GM12878 (cell line): ENCODE measurements around the gene GRIPAP1. TPM values are rescaled to one million over a fixed set of nuclear protein-coding genes. Genes with fewer than 3 reads are reported as not detected.
A peak's percentile ranks its signal among the peaks of the same experiment; 100 is the strongest.

Experiments
- ATF2 ChIP-seq: IDR thresholded peaks from 2 replicates; pipeline ENCODE4 v1.6.1; 2012; ENCODE audit warnings: low read length, inconsistent platforms
- BACH1 ChIP-seq: fragments of 450-650 bp; IDR thresholded peaks from 2 replicates; pipeline ENCODE4 v1.6.1; 2017; ENCODE audit warnings: mild to moderate bottlenecking, borderline replicate concordance
- CEBPB ChIP-seq, 2 experiments: fragments of 150-350 bp in 1 of 2; IDR thresholded peaks; 2 replicates each; pipeline ENCODE4 v1.6.1; 2012 to 2014; ENCODE audit warnings: low read depth in 2 of 2, low read length in 2 of 2, borderline replicate concordance in 1 of 2, inconsistent platforms in 1 of 2
- CUX1 ChIP-seq: IDR thresholded peaks from 2 replicates; pipeline ENCODE4 v1.6.1; 2012; ENCODE audit warnings: improper control_type of control experiment, low read depth, low read length; ENCODE audit not compliant: insufficient replicate concordance
- E2F8 ChIP-seq: fragments of 450-650 bp; IDR thresholded peaks from 2 replicates; pipeline ENCODE4 v1.6.1; 2018; ENCODE audit warnings: mild to moderate bottlenecking, low read depth, moderate library complexity; ENCODE audit not compliant: partially characterized antibody
- GATAD2B ChIP-seq: fragments of 450-650 bp; conservative IDR thresholded peaks from 2 replicates; pipeline ENCODE4 v1.6.1; 2017; ENCODE audit warnings: low read depth, mild to moderate bottlenecking, moderate library complexity
- HDAC2 ChIP-seq: fragments of 200-600 bp; sonication (generic); IDR thresholded peaks from 2 replicates; pipeline ENCODE4 v1.6.1; 2017
- NFIC ChIP-seq: IDR thresholded peaks from 2 replicates; pipeline ENCODE4 v1.6.1; 2012; ENCODE audit warnings: low read depth, mild to moderate bottlenecking, inconsistent platforms, low read length, moderate library complexity
- PAX8 ChIP-seq: fragments of 450-650 bp; IDR thresholded peaks from 2 replicates; pipeline ENCODE4 v1.6.1; 2017; ENCODE audit warnings: mild to moderate bottlenecking, moderate library complexity
- PBX3 ChIP-seq: IDR thresholded peaks from 2 replicates; pipeline ENCODE4 v1.6.1; 2011; ENCODE audit warnings: mild to moderate bottlenecking, low read depth, low read length, moderate library complexity; ENCODE audit not compliant: insufficient replicate concordance
- REST ChIP-seq: IDR thresholded peaks from 2 replicates; pipeline ENCODE4 v1.6.1; 2012; ENCODE audit warnings: mild to moderate bottlenecking, low read depth, low read length
- SREBF1 ChIP-seq: IDR thresholded peaks from 2 replicates; pipeline ENCODE4 v1.6.1; 2012; ENCODE audit warnings: mild to moderate bottlenecking, low read length
- TBL1XR1 ChIP-seq: IDR thresholded peaks from 2 replicates; pipeline ENCODE4 v1.6.1; 2012; ENCODE audit warnings: low read depth, low read length, improper control_type of control experiment
- ZNF217 ChIP-seq: fragments of 450-650 bp; IDR thresholded peaks from 2 replicates; pipeline ENCODE4 v1.6.1; 2017; ENCODE audit warnings: antibody characterized with exemption, mild to moderate bottlenecking
- ZNF274 ChIP-seq: IDR thresholded peaks from one replicate; pipeline ENCODE4 v1.8.0; 2011; ENCODE audit not compliant: insufficient read length, insufficient read depth
- polyA plus RNA-seq, 11 experiments: library from polyadenylated mRNA; depleted of rRNA in 4 of 11; unstranded in 6 of 11; stranded (reverse) in 5 of 11; fragments of >200 nt; fragmentation: Nextera tagmentation in 4 of 11; fragmentation: Illumina TruSeq in 1 of 11; extraction: Ambion mirVana in 4 of 11; extraction: Trizol in 1 of 11; gene quantifications; 1 replicate in 1 of 11; 2 replicates in 10 of 11; pipeline versions ENCODE4 v1.2.1 to v1.2.3, GENCODE V29; 2011 to 2016; ENCODE audit warnings: inconsistent platforms in 2 of 11, missing spikeins in 2 of 11, low read depth in 1 of 11
- total RNA-seq, 4 experiments: library from RNA; depleted of rRNA in 3 of 4; stranded (reverse); fragments of >200 nt in 3 of 4; fragmentation: Illumina TruSeq in 1 of 4; extraction: Trizol in 1 of 4; gene quantifications; 2 replicates each; pipeline versions ENCODE4 v1.2.1 to v1.2.3, GENCODE V29; 2013 to 2021

GRIPAP1 gene
- total and polyA plus RNA-seq, 10 of the 15 experiments (the other 5 are each of a cell fraction or from before 2014, with no cell fraction given), result 4.2 to 44.7 (median 25.8) TPM

GRCh38 chrX:48938721-48939425 lies 63.2 kb downstream of the GRIPAP1 start (continued):
- TF ChIP-seq CUX1, result no peak
- TF ChIP-seq GATAD2B, result peak; percentile 65; the same call in 1 of the 2 replicates
- TF ChIP-seq ATF2, result peak; percentile 65; the same call in 1 of the 2 replicates
- peak; percentile 22 for TF ChIP-seq PBX3
- no peak for TF ChIP-seq ZNF217
- TF ChIP-seq HDAC2, result no peak
- no peak for TF ChIP-seq CEBPB (IDR thresholded peaks at IDR 0.05; ENCODE audit: borderline replicate concordance in 1 of 2, low read depth in 2 of 2, low read length in 2 of 2)
- TF ChIP-seq ZNF274, result no peak
- TF ChIP-seq REST, result no peak
- TF ChIP-seq NFIC, result peak; percentile 80
- TF ChIP-seq E2F8, result no peak
- no peak for TF ChIP-seq PAX8
- no peak for TF ChIP-seq SREBF1
- TF ChIP-seq BACH1, result no peak; the same call in 1 of the 2 replicates
- TF ChIP-seq TBL1XR1, result peak; percentile 92
